ENCODE data around the gene RENBP. TPM values are rescaled to one million over a fixed set of nuclear protein-coding genes. Genes with fewer than 3 reads are reported as not detected.

RENBP gene
- total and polyA plus RNA-seq, 4 experiments from 2014 or later, result 0.65 to 21.3 (median 17.2) TPM; not detected in 1

GRCh38 chrX:153926858-153927671 is 17.4 kb downstream of the RENBP start:
- Histone ChIP-seq H3K36me3 (ENCODE audit: insufficient read depth, low read length) (peaks cover 3% of the 10 kb centered on the region), H3K4me3 (ENCODE audit: low read length in 2 of 2) (peak overlapping the region; percentile 57 to 72), H3K9me3 (ENCODE audit: control insufficient read depth in 1 of 2, low read length in 2 of 2) (no peaks in the 10 kb centered on the region), H3K27me3 (ENCODE audit: insufficient read depth, low read length) (no peaks in the 10 kb centered on the region), H3K4me1 (ENCODE audit: insufficient read depth, low read length) (peaks cover 29% of the 10 kb centered on the region), H3K27ac (ENCODE audit: low read depth, low read length) (peak overlapping the region; percentile 98)
- peak overlapping the region; percentile 98 to 99 (median 99) for H3K27ac Mint-ChIP-seq
- H3K27me3 Mint-ChIP-seq, result no peaks in the 10 kb centered on the region
- peak; percentile 84 to 92 (median 87) for DNase-seq
- no peaks in the 10 kb centered on the region for H3K9me3 Mint-ChIP-seq
- peak overlapping the region; percentile 89 to 94 (median 92) for H3K4me3 Mint-ChIP-seq
- H3K36me3 Mint-ChIP-seq, result peaks cover 5 to 34% of the 10 kb centered on the region in 2 donors
- ChIA-PET POLR2A (ENCODE audit: partially characterized antibody) (interaction anchor here (0.6 to 20.6 kb wide), 29 partner anchors 8 to 600 kb away, joined by 3 to 447 read pairs (median 4); partner anchors contain the start of genes AVPR2, HCFC1, IDH3G and IRAK1), CTCF (ENCODE audit: partially characterized antibody) (interaction anchor here (0.7 to 14.9 kb wide), 8 partner anchors 10 to 134 kb away, joined by 3 to 290 read pairs (median 5); partner anchors contain the start of genes HCFC1 and RENBP)
- peaks cover 10 to 73% (median 55%) of the 10 kb centered on the region in 4 donors for H3K4me1 Mint-ChIP-seq
- intact Hi-C loops (cut with micrococcal nuclease), result loop anchor here (1.0 to 2.0 kb wide), 2 partner anchors 20 to 44 kb away; partner anchors contain the start of gene HCFC1

GRCh38 chrX:153926552-153926857 is 17.9 kb downstream of the RENBP start:
- Mint-ChIP-seq H3K27me3 (no peaks in the 10 kb centered on the region), H3K4me1 (peaks cover 9 to 75% (median 56%) of the 10 kb centered on the region in 4 donors), H3K36me3 (peaks cover 2 to 31% of the 10 kb centered on the region in 2 donors), H3K4me3 (peak overlapping the region; percentile 89 to 94 (median 92)), H3K9me3 (no peaks in the 10 kb centered on the region), H3K27ac (peak overlapping the region; percentile 98 to 99 (median 99))
- Histone ChIP-seq H3K9me3 (ENCODE audit: control insufficient read depth in 1 of 2, low read length in 2 of 2) (no peaks in the 10 kb centered on the region), H3K4me3 (ENCODE audit: low read length in 2 of 2) (peak overlapping the region; percentile 57 to 72), H3K36me3 (ENCODE audit: insufficient read depth, low read length) (no peaks in the 10 kb centered on the region), H3K4me1 (ENCODE audit: insufficient read depth, low read length) (peaks cover 35% of the 10 kb centered on the region), H3K27ac (ENCODE audit: low read depth, low read length) (peak overlapping the region; percentile 98), H3K27me3 (ENCODE audit: insufficient read depth, low read length) (no peaks in the 10 kb centered on the region)
- CTCF ChIA-PET (ENCODE audit: partially characterized antibody), result interaction anchor here (0.9 to 14.9 kb wide), 6 partner anchors 10 to 133 kb away, joined by 3 to 290 read pairs (median 5); partner anchors contain the start of genes HCFC1 and RENBP
- no peak for DNase-seq
- POLR2A ChIA-PET (ENCODE audit: partially characterized antibody), result interaction anchor here (0.6 to 20.6 kb wide), 26 partner anchors 9 to 563 kb away, joined by 3 to 447 read pairs (median 4); partner anchors contain the start of genes AVPR2, HCFC1, IDH3G and IRAK1
- intact Hi-C loops (cut with micrococcal nuclease), result loop anchor here (1.0 to 2.0 kb wide), 2 partner anchors 20 to 45 kb away; partner anchors contain the start of gene HCFC1

GRCh38 chrX:153925739-153926551 is 18.5 kb downstream of the RENBP start, which contains the start of gene ARHGAP4:
TSS of gene ARHGAP4 (minus strand) at chrX:153926264. CDS start at chrX:153926202, 62 bp downstream.
- Histone ChIP-seq H3K27me3 (ENCODE audit: insufficient read depth, low read length) (no peaks in the 10 kb centered on the region), H3K4me3 (ENCODE audit: low read length in 2 of 2) (peak within 1 kb of the TSS; percentile 72 to 91), H3K4me1 (ENCODE audit: insufficient read depth, low read length) (peaks cover 40% of the 10 kb centered on the region), H3K9me3 (ENCODE audit: control insufficient read depth in 1 of 2, low read length in 2 of 2) (no peaks in the 10 kb centered on the region), H3K27ac (ENCODE audit: low read depth, low read length) (peak within 1 kb of the TSS; percentile 98), H3K36me3 (ENCODE audit: insufficient read depth, low read length) (peaks cover under 1% of the 10 kb centered on the region)
- no peaks in the 10 kb centered on the region for H3K27me3 Mint-ChIP-seq
- peak within 1 kb of the TSS; percentile 98 to 99 (median 99) for H3K27ac Mint-ChIP-seq
- intact Hi-C loops (cut with micrococcal nuclease), result loop anchor here (1.0 to 2.0 kb wide), 3 partner anchors 8 to 45 kb away; partner anchors contain the start of gene HCFC1
- H3K36me3 Mint-ChIP-seq, result peaks cover 0 to 29% of the 10 kb centered on the region in 2 donors
- DNase-seq, result peak; percentile 32 to 57 (median 45)
- no peaks in the 10 kb centered on the region for H3K9me3 Mint-ChIP-seq
- H3K4me1 Mint-ChIP-seq, result peaks cover 9 to 73% (median 52%) of the 10 kb centered on the region in 4 donors
- CTCF ChIA-PET (ENCODE audit: partially characterized antibody), result interaction anchor here (0.9 to 14.9 kb wide), 13 partner anchors 8 to 163 kb away, joined by 3 to 290 read pairs (median 5); partner anchors contain the start of genes IDH3G, NAA10, RENBP and SSR4
- POLR2A ChIA-PET (ENCODE audit: partially characterized antibody), result interaction anchor here (0.5 to 20.6 kb wide), 32 partner anchors 9 to 985 kb away, joined by 3 to 447 read pairs (median 4); partner anchors contain the start of genes ATP6AP1, AVPR2, HCFC1 and IDH3G
- peak within 1 kb of the TSS; percentile 89 to 96 (median 95) for H3K4me3 Mint-ChIP-seq

GRCh38 chrX:153925387-153925738 is 19.1 kb downstream of the RENBP start:
- H3K9me3 ChIP-seq (ENCODE audit: control insufficient read depth in 1 of 2, low read length in 2 of 2), result no peaks in the 10 kb centered on the region
- intact Hi-C loops (cut with micrococcal nuclease), result loop anchor here (1.0 kb wide), 1 partner anchor 9 kb away; no protein-coding TSS in a partner anchor
- peaks cover 5% of the 10 kb centered on the region for H3K36me3 ChIP-seq (ENCODE audit: insufficient read depth, low read length)
- no peaks in the 10 kb centered on the region for H3K27me3 ChIP-seq (ENCODE audit: insufficient read depth, low read length)
- ChIA-PET CTCF (ENCODE audit: partially characterized antibody) (interaction anchor here (1.0 to 14.9 kb wide), 11 partner anchors 9 to 163 kb away, joined by 3 to 290 read pairs (median 5); partner anchors contain the start of genes IDH3G, NAA10, RENBP and SSR4), POLR2A (ENCODE audit: partially characterized antibody) (interaction anchor here (0.5 to 20.6 kb wide), 20 partner anchors 16 to 984 kb away, joined by 3 to 447 read pairs (median 4); partner anchors contain the start of genes ATP6AP1, AVPR2, HCFC1 and IDH3G)
- H3K4me1 Mint-ChIP-seq, result peaks cover 9 to 73% (median 47%) of the 10 kb centered on the region in 4 donors
- peak overlapping the region; percentile 72 to 91 for H3K4me3 ChIP-seq (ENCODE audit: low read length in 2 of 2)
- H3K9me3 Mint-ChIP-seq, result no peaks in the 10 kb centered on the region
- H3K27ac Mint-ChIP-seq, result peak overlapping the region; percentile 89 to 99 (median 95)
- peak overlapping the region; percentile 98 for H3K27ac ChIP-seq (ENCODE audit: low read depth, low read length)
- DNase-seq, result peak in 4 of 5 donors; percentile 33 to 50 (median 42)
- H3K4me3 Mint-ChIP-seq, result peak overlapping the region; percentile 86 to 96 (median 95)
- peaks cover 0 to 29% of the 10 kb centered on the region in 2 donors for H3K36me3 Mint-ChIP-seq
- H3K4me1 ChIP-seq (ENCODE audit: insufficient read depth, low read length), result peaks cover 43% of the 10 kb centered on the region
- H3K27me3 Mint-ChIP-seq, result no peaks in the 10 kb centered on the region

- Histone ChIP-seq H3K9me3 (ENCODE audit: control insufficient read depth in 1 of 2, low read length in 2 of 2) (no peaks in the 10 kb centered on the region), H3K4me3 (ENCODE audit: low read length in 2 of 2) (peak overlapping the region; percentile 72 to 91), H3K27ac (ENCODE audit: low read depth, low read length) (peak overlapping the region; percentile 98), H3K4me1 (ENCODE audit: insufficient read depth, low read length) (peaks cover 38% of the 10 kb centered on the region), H3K36me3 (ENCODE audit: insufficient read depth, low read length) (peaks cover 9% of the 10 kb centered on the region), H3K27me3 (ENCODE audit: insufficient read depth, low read length) (no peaks in the 10 kb centered on the region)
- Mint-ChIP-seq H3K4me3 (peak overlapping the region; percentile 86 to 96 (median 95)), H3K9me3 (no peaks in the 10 kb centered on the region), H3K4me1 (peaks cover 10 to 78% (median 47%) of the 10 kb centered on the region in 4 donors), H3K27me3 (no peaks in the 10 kb centered on the region), H3K36me3 (peaks cover 6 to 34% of the 10 kb centered on the region in 2 donors), H3K27ac (peak overlapping the region; percentile 89 to 99 (median 95))
- CTCF ChIA-PET (ENCODE audit: partially characterized antibody), result interaction anchor here (0.7 to 14.9 kb wide), 11 partner anchors 10 to 130 kb away, joined by 3 to 290 read pairs (median 5); partner anchors contain the start of genes IDH3G, NAA10, RENBP and SSR4
- peak in 4 of 5 donors; percentile 54 to 72 (median 58) for DNase-seq
- POLR2A ChIA-PET (ENCODE audit: partially characterized antibody), result interaction anchor here (0.8 to 20.6 kb wide), 9 partner anchors 15 to 488 kb away, joined by 3 to 447 read pairs (median 10); partner anchors contain the start of genes AVPR2, HCFC1, IDH3G and NAA10
- intact Hi-C loops (cut with micrococcal nuclease), result loop anchor here (1.0 kb wide), 1 partner anchor 23 kb away; no protein-coding TSS in a partner anchor
Observed at GRCh38 chrX:153924149-153924861, 20.1 kb downstream of the RENBP start.
